ENCODE measurements around the gene EFS.

The EFS gene

DNA sequence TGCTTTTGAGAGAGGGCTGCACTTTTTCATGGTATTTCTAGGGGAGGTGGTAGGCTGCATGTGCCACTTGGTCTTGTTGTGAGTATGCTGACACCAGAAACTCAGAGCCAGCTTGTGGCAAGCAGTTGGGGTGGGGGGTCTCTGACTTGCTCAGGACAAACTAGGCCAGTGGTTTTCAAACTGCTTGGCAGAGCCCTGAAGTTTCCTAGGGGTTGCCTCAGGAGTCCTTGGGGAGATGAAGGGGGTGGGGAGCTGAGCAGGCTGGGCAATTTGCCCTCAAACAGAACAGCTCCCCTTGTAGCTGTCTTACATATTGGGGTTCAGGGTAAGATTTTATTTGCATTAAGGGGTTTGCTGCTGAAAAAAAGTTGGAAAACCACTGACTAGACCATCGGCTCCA lies 54.4 kb downstream of the EFS start:
- Histone ChIP-seq H3K27me3 (replicated peaks; ENCODE audit: insufficient read depth, low read length) (no peaks in the 10 kb centered on the region), H3K79me2 (ENCODE audit: low read length) (no peaks in the 10 kb centered on the region), H3K9me3 (replicated peaks; ENCODE audit: insufficient read depth, low read length) (no peaks in the 10 kb centered on the region), H3K27ac (ENCODE audit: low read length) (no peak overlapping the region), H2AFZ (ENCODE audit: low read length) (no peak overlapping the region), H3K4me2 (ENCODE audit: low read depth, low read length) (no peak overlapping the region), H3K36me3 (replicated peaks; ENCODE audit: insufficient read depth, low read length) (no peaks in the 10 kb centered on the region), H3F3A (ENCODE audit: insufficient read depth, low read length) (no peaks in the 10 kb centered on the region), H3K4me3 (ENCODE audit: low read length) (no peak overlapping the region), H3K9me2 (replicated peaks; ENCODE audit: insufficient read depth, low read length) (no peaks in the 10 kb centered on the region), H4K20me1 (ENCODE audit: insufficient read depth, low read length) (no peaks in the 10 kb centered on the region), H3K4me1 (ENCODE audit: low read length) (no peaks in the 10 kb centered on the region), H3K9ac (ENCODE audit: low read length) (no peak overlapping the region)
- TF ChIP-seq EZH2 (optimal IDR thresholded peaks at IDR 0.05; ENCODE audit: low read depth, low read length) (no peak), EZH2phosphoT487 (IDR thresholded peaks at IDR 0.05; ENCODE audit: low read length) (no peak)
- TF ChIP-seq, protein P1, sequence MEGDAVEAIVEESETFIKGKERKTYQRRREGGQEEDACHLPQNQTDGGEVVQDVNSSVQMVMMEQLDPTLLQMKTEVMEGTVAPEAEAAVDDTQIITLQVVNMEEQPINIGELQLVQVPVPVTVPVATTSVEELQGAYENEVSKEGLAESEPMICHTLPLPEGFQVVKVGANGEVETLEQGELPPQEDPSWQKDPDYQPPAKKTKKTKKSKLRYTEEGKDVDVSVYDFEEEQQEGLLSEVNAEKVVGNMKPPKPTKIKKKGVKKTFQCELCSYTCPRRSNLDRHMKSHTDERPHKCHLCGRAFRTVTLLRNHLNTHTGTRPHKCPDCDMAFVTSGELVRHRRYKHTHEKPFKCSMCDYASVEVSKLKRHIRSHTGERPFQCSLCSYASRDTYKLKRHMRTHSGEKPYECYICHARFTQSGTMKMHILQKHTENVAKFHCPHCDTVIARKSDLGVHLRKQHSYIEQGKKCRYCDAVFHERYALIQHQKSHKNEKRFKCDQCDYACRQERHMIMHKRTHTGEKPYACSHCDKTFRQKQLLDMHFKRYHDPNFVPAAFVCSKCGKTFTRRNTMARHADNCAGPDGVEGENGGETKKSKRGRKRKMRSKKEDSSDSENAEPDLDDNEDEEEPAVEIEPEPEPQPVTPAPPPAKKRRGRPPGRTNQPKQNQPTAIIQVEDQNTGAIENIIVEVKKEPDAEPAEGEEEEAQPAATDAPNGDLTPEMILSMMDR (IDR thresholded peaks at IDR 0.05; ENCODE audit: low read length): no peak
- no peak for DNase-seq

GRCh38 chr14:23308721-23309445 lies 56.1 kb downstream of the EFS start:
- no peaks in the 10 kb centered on the region for H3K79me2 ChIP-seq (ENCODE audit: low read length)
- no peaks in the 10 kb centered on the region for H3K9me2 ChIP-seq (replicated peaks; ENCODE audit: insufficient read depth, low read length)
- H3K4me1 ChIP-seq (ENCODE audit: low read length): no peaks in the 10 kb centered on the region
- H3F3A ChIP-seq (ENCODE audit: insufficient read depth, low read length): no peaks in the 10 kb centered on the region
- H4K20me1 ChIP-seq (ENCODE audit: insufficient read depth, low read length): no peaks in the 10 kb centered on the region
- no peak overlapping the region for H2AFZ ChIP-seq (ENCODE audit: low read length)
- H3K9ac ChIP-seq (ENCODE audit: low read length): no peak overlapping the region
- no peaks in the 10 kb centered on the region for H3K36me3 ChIP-seq (replicated peaks; ENCODE audit: insufficient read depth, low read length)
- H3K9me3 ChIP-seq (replicated peaks; ENCODE audit: insufficient read depth, low read length): no peaks in the 10 kb centered on the region
- H3K27ac ChIP-seq (ENCODE audit: low read length): no peak overlapping the region
- DNase-seq: no peak
- H3K4me3 ChIP-seq (ENCODE audit: low read length): no peak overlapping the region
- no peaks in the 10 kb centered on the region for H3K27me3 ChIP-seq (replicated peaks; ENCODE audit: insufficient read depth, low read length)
- TF ChIP-seq EZH2phosphoT487 (IDR thresholded peaks at IDR 0.05; ENCODE audit: low read length): no peak
- no peak for TF ChIP-seq EZH2 (optimal IDR thresholded peaks at IDR 0.05; ENCODE audit: low read depth, low read length)
- TF ChIP-seq, protein P1 (IDR thresholded peaks at IDR 0.05; ENCODE audit: low read length): no peak
- no peak overlapping the region for H3K4me2 ChIP-seq (ENCODE audit: low read depth, low read length)

DNA sequence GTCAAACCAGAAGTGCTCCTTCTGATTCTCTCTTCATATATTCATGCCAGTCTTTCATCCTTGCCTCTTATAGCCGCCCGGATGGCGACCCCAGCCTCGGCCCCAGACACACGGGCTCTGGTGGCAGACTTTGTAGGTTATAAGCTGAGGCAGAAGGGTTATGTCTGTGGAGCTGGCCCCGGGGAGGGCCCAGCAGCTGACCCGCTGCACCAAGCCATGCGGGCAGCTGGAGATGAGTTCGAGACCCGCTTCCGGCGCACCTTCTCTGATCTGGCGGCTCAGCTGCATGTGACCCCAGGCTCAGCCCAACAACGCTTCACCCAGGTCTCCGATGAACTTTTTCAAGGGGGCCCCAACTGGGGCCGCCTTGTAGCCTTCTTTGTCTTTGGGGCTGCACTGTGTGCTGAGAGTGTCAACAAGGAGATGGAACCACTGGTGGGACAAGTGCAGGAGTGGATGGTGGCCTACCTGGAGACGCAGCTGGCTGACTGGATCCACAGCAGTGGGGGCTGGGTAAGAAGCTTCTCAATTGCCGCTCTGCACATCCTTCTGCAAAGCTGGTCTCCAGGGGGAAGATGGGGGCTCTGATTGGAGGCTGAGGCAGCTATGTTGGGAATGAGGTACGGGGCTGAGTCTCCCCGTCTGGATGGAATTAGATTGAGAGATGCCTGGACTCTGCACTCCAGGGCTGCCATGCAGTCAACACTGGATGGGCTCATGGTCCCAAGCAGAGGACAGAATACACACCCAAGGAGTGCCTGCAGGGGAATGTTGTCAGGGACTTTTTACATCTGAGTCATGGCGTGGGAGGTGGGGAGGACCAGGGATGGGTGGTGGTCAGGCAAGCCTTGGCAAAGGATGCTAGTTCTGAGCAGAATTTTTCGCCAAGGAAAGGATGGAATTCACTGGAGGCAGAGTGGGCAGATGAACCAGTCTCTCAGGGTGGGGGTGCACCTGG lies 57.0 kb downstream of the EFS start:
- TF ChIP-seq EZH2 (optimal IDR thresholded peaks at IDR 0.05; ENCODE audit: low read depth, low read length) (no peak), EZH2phosphoT487 (IDR thresholded peaks at IDR 0.05; ENCODE audit: low read length) (no peak)
- TF ChIP-seq, protein P1 (IDR thresholded peaks at IDR 0.05; ENCODE audit: low read length): no peak
- Histone ChIP-seq H3K4me3 (ENCODE audit: low read length) (no peak overlapping the region), H2AFZ (ENCODE audit: low read length) (no peak overlapping the region), H3K9me3 (replicated peaks; ENCODE audit: insufficient read depth, low read length) (no peaks in the 10 kb centered on the region), H3K4me1 (ENCODE audit: low read length) (no peaks in the 10 kb centered on the region), H3K27ac (ENCODE audit: low read length) (no peak overlapping the region), H3K9me2 (replicated peaks; ENCODE audit: insufficient read depth, low read length) (no peaks in the 10 kb centered on the region), H3K9ac (ENCODE audit: low read length) (no peak overlapping the region), H3K79me2 (ENCODE audit: low read length) (no peaks in the 10 kb centered on the region), H3K27me3 (replicated peaks; ENCODE audit: insufficient read depth, low read length) (no peaks in the 10 kb centered on the region), H4K20me1 (ENCODE audit: insufficient read depth, low read length) (no peaks in the 10 kb centered on the region), H3K36me3 (replicated peaks; ENCODE audit: insufficient read depth, low read length) (no peaks in the 10 kb centered on the region), H3F3A (ENCODE audit: insufficient read depth, low read length) (no peaks in the 10 kb centered on the region), H3K4me2 (ENCODE audit: low read depth, low read length) (no peak overlapping the region)
- no peak for DNase-seq

All from MM.1S (cell line).